DND-41 (cell line): ENCODE data around the gene AGPAT1.

Source experiments
- CTCF ChIP-seq: IDR thresholded peaks from 2 replicates; pipeline ENCODE4 v1.5.1; 2012; ENCODE audit warnings: borderline replicate concordance, low read length, moderate library complexity, mild to moderate bottlenecking; ENCODE audit not compliant: poor library complexity, severe bottlenecking; ENCODE audit errors: extremely low read depth
- EZH2 ChIP-seq: IDR thresholded peaks from 3 replicates; pipeline ENCODE4 v1.6.1; 2012; ENCODE audit warnings: borderline replicate concordance, low read depth, mild to moderate bottlenecking, moderate library complexity, low read length, inconsistent platforms; ENCODE audit not compliant: severe bottlenecking

GRCh38 chr6:32173051-32173727 is 2.7 kb downstream of the AGPAT1 start:
- no peak for TF ChIP-seq EZH2
- no peak for TF ChIP-seq CTCF
